H1 (cell line): ENCODE measurements around the gene HSD17B13. TPM values are rescaled to one million over a fixed set of nuclear protein-coding genes. Genes with fewer than 3 reads are reported as not detected.

Experiments used
- CTCF ChIA-PET: fragments of 300-600 bp; sonication (Branson Sonifier 250); formaldehyde crosslinking; loops from one replicate; lab custom pipeline; 2021; ENCODE audit not compliant: partially characterized antibody; lab: Charles Lee
- POLR2A ChIA-PET: fragments of 300-600 bp; sonication (Branson Sonifier 250); formaldehyde crosslinking; loops from one replicate; lab custom pipeline; 2021; ENCODE audit warnings: inconsistent platforms; ENCODE audit not compliant: partially characterized antibody; lab: Charles Lee
- DNase-seq, 2 experiments: peaks; one replicate each; pipeline versions ENCODE4 v3.0.0 to v3.0.0-alpha.2; 2010 to 2022; ENCODE audit warnings: low spot score in 2 of 2, low read depth in 1 of 2, mixed read lengths in 1 of 2
- FAIRE-seq: peaks from 2 replicates; lab custom pipeline; 2011; peaks lifted over from hg19 to GRCh38; lab: Jason Lieb, UNC
- H2AFZ ChIP-seq: 2 replicates; pipeline ENCODE4 v1.8.1; 2012; ENCODE audit warnings: low read length, inconsistent platforms
- H2AK5ac ChIP-seq: 2 replicates; pipeline ENCODE4 v1.6.1; 2013; ENCODE audit warnings: low read depth, low read length
- H2BK120ac ChIP-seq: replicated peaks from 2 replicates; pipeline ENCODE3; 2013; ENCODE audit warnings: low read depth, low read length, inconsistent platforms
- H2BK12ac ChIP-seq: 2 replicates; pipeline ENCODE4 v1.6.1; 2013; ENCODE audit warnings: low read depth, low read length
- H2BK15ac ChIP-seq: 2 replicates; pipeline ENCODE4 v1.6.1; 2013; ENCODE audit warnings: low read length
- H2BK20ac ChIP-seq: 2 replicates; pipeline ENCODE4 v1.6.1; 2013; ENCODE audit warnings: low read length
- H2BK5ac ChIP-seq: 2 replicates; pipeline ENCODE4 v1.6.1; 2013; ENCODE audit warnings: low read depth, low read length
- H3K14ac ChIP-seq: 2 replicates; pipeline ENCODE4 v1.6.1; 2013; ENCODE audit warnings: inconsistent platforms; ENCODE audit not compliant: insufficient read length
- H3K18ac ChIP-seq: 2 replicates; pipeline ENCODE4 v1.6.1; 2013; ENCODE audit warnings: low read length; ENCODE audit errors: extremely low read depth
- H3K23ac ChIP-seq: 2 replicates; pipeline ENCODE4 v1.6.1; 2013; ENCODE audit warnings: inconsistent platforms; ENCODE audit not compliant: insufficient read length
- H3K23me2 ChIP-seq: 2 replicates; pipeline ENCODE4 v1.6.1; 2013; ENCODE audit warnings: low read depth, low read length
- H3K27ac ChIP-seq: 2 replicates; pipeline ENCODE4 v1.6.1; 2011; ENCODE audit warnings: low read depth, low read length, inconsistent platforms
- H3K27me3 ChIP-seq, 4 experiments: replicated peaks in 1 of 4; 1 replicate in 1 of 4; 2 replicates in 3 of 4; pipeline versions ENCODE4 v1.6.1 to v1.8.1; 2011 to 2013; ENCODE audit warnings: low read length in 3 of 4, mild to moderate bottlenecking in 3 of 4, inconsistent platforms in 2 of 4, mixed read lengths in 2 of 4, moderate library complexity in 1 of 4; ENCODE audit not compliant: control insufficient read depth in 3 of 4, insufficient read depth in 3 of 4; ENCODE audit errors: extremely low read depth in 1 of 4
- H3K36me3 ChIP-seq, 4 experiments: 2 replicates each; pipeline versions ENCODE4 v1.6.1 to v1.8.1; 2011 to 2013; ENCODE audit warnings: mild to moderate bottlenecking in 4 of 4, low read length in 3 of 4, moderate library complexity in 2 of 4, control low read depth in 1 of 4, inconsistent platforms in 1 of 4; ENCODE audit not compliant: insufficient read depth in 4 of 4, control insufficient read depth in 2 of 4
- H3K4ac ChIP-seq: replicated peaks from 2 replicates; pipeline ENCODE3; 2013; ENCODE audit warnings: low read length, low read depth, mixed read lengths, inconsistent platforms; ENCODE audit not compliant: insufficient read length
- H3K4me1 ChIP-seq, 4 experiments: replicated peaks in 1 of 4; 1 replicate in 1 of 4; 2 replicates in 3 of 4; pipeline versions ENCODE4 v1.6.1 to v1.8.1; 2011 to 2013; ENCODE audit warnings: low read length in 3 of 4, inconsistent platforms in 2 of 4, mixed read lengths in 1 of 4; ENCODE audit not compliant: insufficient read depth in 4 of 4, control insufficient read depth in 3 of 4
- H3K4me2 ChIP-seq, 2 experiments: 2 replicates each; pipeline versions ENCODE4 v1.6.1 to v1.8.1; 2011 to 2013; ENCODE audit warnings: low read depth in 2 of 2, low read length in 2 of 2, control low read depth in 1 of 2, inconsistent platforms in 1 of 2, mild to moderate bottlenecking in 1 of 2; ENCODE audit not compliant: insufficient read depth in 1 of 2
- H3K4me3 ChIP-seq, 4 experiments: fragments of 200-600, 300-600 bp in 1 of 4; sonication (generic), shearing (Covaris generic), sonication (Bioruptor Twin) in 1 of 4; 2 replicates each; pipeline versions ENCODE4 v1.5.1 to v1.8.1; 2011 to 2016; ENCODE audit warnings: low read length in 4 of 4, low read depth in 3 of 4, control low read depth in 2 of 4, inconsistent platforms in 2 of 4, mild to moderate bottlenecking in 2 of 4, mixed read lengths in 1 of 4, moderate library complexity in 1 of 4; ENCODE audit not compliant: insufficient read depth in 2 of 4; ENCODE audit errors: extremely low read depth in 1 of 4
- H3K56ac ChIP-seq: replicated peaks from 2 replicates; pipeline ENCODE3; 2013; ENCODE audit warnings: low read depth, mild to moderate bottlenecking, mixed read lengths, low read length, inconsistent platforms; ENCODE audit not compliant: insufficient read length
- H3K79me1 ChIP-seq: 2 replicates; pipeline ENCODE4 v1.6.1; 2013; ENCODE audit warnings: low read depth, low read length, control low read depth
- H3K79me2 ChIP-seq, 2 experiments: 2 replicates each; pipeline versions ENCODE4 v1.6.1 to v1.8.1; 2012 to 2013; ENCODE audit warnings: low read length in 2 of 2, mild to moderate bottlenecking in 2 of 2, inconsistent platforms in 1 of 2; ENCODE audit not compliant: insufficient read depth in 2 of 2, control insufficient read depth in 1 of 2
- H3K9ac ChIP-seq, 4 experiments: replicated peaks in 1 of 4; 1 replicate in 1 of 4; 2 replicates in 3 of 4; pipeline versions ENCODE4 v1.6.1 to v1.8.1; 2011 to 2013; ENCODE audit warnings: low read depth in 3 of 4, low read length in 3 of 4, control low read depth in 2 of 4, mild to moderate bottlenecking in 2 of 4, moderate library complexity in 2 of 4, inconsistent platforms in 1 of 4; ENCODE audit errors: extremely low read depth in 1 of 4
- H3K9me3 ChIP-seq, 2 experiments: 2 replicates each; pipeline versions ENCODE4 v1.6.1 to v1.8.1; 2012 to 2013; ENCODE audit warnings: mild to moderate bottlenecking in 2 of 2, moderate library complexity in 2 of 2, control low read depth in 1 of 2, inconsistent platforms in 1 of 2, low read depth in 1 of 2, low read length in 1 of 2, mixed read lengths in 1 of 2; ENCODE audit not compliant: insufficient read depth in 2 of 2
- H4K20me1 ChIP-seq, 2 experiments: replicated peaks in 1 of 2; 2 replicates each; pipeline versions ENCODE3 to v1.8.1; 2011 to 2013; ENCODE audit warnings: inconsistent platforms in 2 of 2, low read length in 2 of 2, mild to moderate bottlenecking in 1 of 2; ENCODE audit not compliant: insufficient read depth in 2 of 2, control insufficient read depth in 1 of 2
- H4K5ac ChIP-seq: 2 replicates; pipeline ENCODE4 v1.6.1; 2013; ENCODE audit warnings: low read length, low read depth, mixed read lengths, inconsistent platforms; ENCODE audit not compliant: insufficient read length
- H4K8ac ChIP-seq: 2 replicates; pipeline ENCODE4 v1.8.0; 2013; ENCODE audit warnings: mild to moderate bottlenecking, moderate library complexity, low read length, inconsistent platforms; ENCODE audit not compliant: insufficient read depth; ENCODE audit errors: extremely low read depth
- H4K91ac ChIP-seq: replicated peaks from 2 replicates; pipeline ENCODE3; 2013; ENCODE audit warnings: low read length, mixed read lengths, inconsistent platforms; ENCODE audit not compliant: insufficient read length
- EP300 ChIP-seq, 2 experiments: IDR thresholded peaks; 1 replicate in 1 of 2; 2 replicates in 1 of 2; pipeline ENCODE4 v1.6.1; 2011 to 2012; ENCODE audit warnings: low read depth in 2 of 2, low read length in 2 of 2, mild to moderate bottlenecking in 2 of 2, borderline replicate concordance in 1 of 2, inconsistent platforms in 1 of 2, moderate library complexity in 1 of 2
- SIRT6 ChIP-seq: IDR thresholded peaks from one replicate; pipeline ENCODE4 v1.7.1; 2012; ENCODE audit warnings: low read length, inconsistent platforms
- SRF ChIP-seq: IDR thresholded peaks from 2 replicates; pipeline ENCODE4 v1.6.1; 2011; ENCODE audit warnings: mild to moderate bottlenecking, low read depth, low read length, moderate library complexity
- WGBS, 2 experiments: shearing (Covaris generic) in 1 of 2; methylation state at CpG; one replicate each; pipeline versions ENCODE4 v1.1.6 to v1.1.7; 2013 to 2015; ENCODE audit warnings: low lambda C conversion rate in 2 of 2, mixed read lengths in 2 of 2, inconsistent platforms in 1 of 2, low coverage in 1 of 2, missing lambda C conversion rate in 1 of 2; ENCODE audit not compliant: insufficient replicate concordance in 2 of 2, insufficient coverage in 1 of 2, insufficient read length in 1 of 2; ENCODE audit errors: extremely low coverage in 1 of 2, missing lambda C conversion rate in 1 of 2; 5-methylcytosine and 5-hydroxymethylcytosine counted together
- polyA plus RNA-seq, 7 experiments: library from polyadenylated mRNA; depleted of rRNA in 3 of 7; stranded (reverse) in 5 of 7; unstranded in 2 of 7; fragments of >200 nt in 5 of 7; fragments of 200-250 nt in 2 of 7; gene quantifications; 1 replicate in 5 of 7; 2 replicates in 1 of 7; 4 replicates in 1 of 7; pipeline versions ENCODE4 v1.2.1 to v1.2.3, GENCODE V29; 2011 to 2013; ENCODE audit warnings: missing spikeins in 2 of 7, mixed read lengths in 2 of 7
- total RNA-seq: library from RNA; stranded (reverse); fragmentation: NEBNext Ultra II Directional; extraction: Animal tissue kit (Norgen Biotek cat#: 25700); gene quantifications from 2 replicates; pipeline ENCODE4 v1.2.1, GENCODE V29; 2021

Gene HSD17B13
- total and polyA plus RNA-seq, 2 of the 8 experiments (the other 6 are each of a cell fraction or from before 2014, with no cell fraction given): 0.09 to 0.13 TPM

DNA sequence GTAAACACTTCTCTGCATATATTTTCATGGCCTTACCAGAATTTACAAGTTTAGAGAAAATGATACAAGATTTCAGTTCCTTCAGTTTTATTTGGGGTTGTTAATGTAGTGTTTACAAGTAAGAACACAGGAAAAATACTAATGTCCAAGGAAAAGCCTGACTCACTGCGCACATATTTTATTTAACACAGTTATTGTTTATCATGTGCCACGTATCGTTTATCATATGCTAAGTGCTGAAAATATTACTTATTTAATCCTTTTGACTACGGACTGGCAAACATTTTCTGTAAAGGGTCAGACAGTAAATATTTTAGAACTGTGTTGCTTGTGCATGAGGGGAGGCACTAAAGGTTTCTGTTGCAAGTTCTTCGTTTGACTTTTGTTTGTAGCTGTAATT lies 794 bp downstream of the HSD17B13 start:
- no peak overlapping the region for H3K4me2 ChIP-seq
- no peak overlapping the region for H3K4me3 ChIP-seq
- H3K4me1 ChIP-seq: no peaks in the 10 kb centered on the region
- no peaks in the 10 kb centered on the region for H3K79me1 ChIP-seq
- H3K9ac ChIP-seq: no peak overlapping the region
- H4K8ac ChIP-seq: no peak overlapping the region
- ChIA-PET POLR2A (no interaction called here), CTCF (interaction anchor here (1.3 kb wide), 1 partner anchor 146 kb away, joined by 4 read pairs; no protein-coding TSS in a partner anchor)
- no peaks in the 10 kb centered on the region for H3K23me2 ChIP-seq
- FAIRE-seq (no peak), DNase-seq (no peak)
- no peaks in the 10 kb centered on the region for H3K79me2 ChIP-seq
- no peak overlapping the region for H3K4ac ChIP-seq
- no peak overlapping the region for H2BK15ac ChIP-seq
- no peaks in the 10 kb centered on the region for H3K9me3 ChIP-seq
- WGBS, 2 experiments: 88% methylated on average over 5 of the region's 5 CpGs; no CpG with 5 or more reads in 1 of the 2 experiments
- H3K18ac ChIP-seq: no peak overlapping the region
- no peak overlapping the region for H3K23ac ChIP-seq
- H3K56ac ChIP-seq: no peak overlapping the region
- no peak for TF ChIP-seq SIRT6
- TF ChIP-seq SRF: no peak
- no peak for TF ChIP-seq EP300 (IDR thresholded peaks at IDR 0.05; ENCODE audit: borderline replicate concordance in 1 of 2, low read depth in 2 of 2, low read length in 2 of 2)
- no peak overlapping the region for H2BK5ac ChIP-seq
- H3K27ac ChIP-seq: no peak overlapping the region
- H2AFZ ChIP-seq: no peak overlapping the region
- H3K27me3 ChIP-seq: no peaks in the 10 kb centered on the region
- no peak overlapping the region for H4K91ac ChIP-seq
- no peak overlapping the region for H4K5ac ChIP-seq
- no peak overlapping the region for H2BK120ac ChIP-seq
- no peak overlapping the region for H3K14ac ChIP-seq
- no peak overlapping the region for H2BK20ac ChIP-seq
- H3K36me3 ChIP-seq: no peaks in the 10 kb centered on the region
- no peak overlapping the region for H2BK12ac ChIP-seq
- H2AK5ac ChIP-seq: no peak overlapping the region
- no peaks in the 10 kb centered on the region for H4K20me1 ChIP-seq
